Measurements from ENCODE around the gene DHCR7. TPM values are rescaled to one million over a fixed set of nuclear protein-coding genes. Genes with fewer than 3 reads are reported as not detected.

Gene DHCR7
- total and polyA plus RNA-seq, 2 donors (not counting 1 experiment from before 2014, with no cell fraction given) = 6.9 to 15.3 TPM

- Histone ChIP-seq H2AFZ (ENCODE audit: insufficient read depth, low read depth, low read length, poor library complexity, severe bottlenecking) (no peak overlapping the region), H3K36me3 (replicated peaks in 1 of 2; ENCODE audit: control extremely low read depth in 1 of 2, control insufficient read depth in 1 of 2, extremely low read depth in 1 of 2, insufficient read depth in 2 of 2, low read length in 1 of 2) (no peaks in the 10 kb centered on the region), H3K4me2 (replicated peaks; ENCODE audit: low read depth, low read length, poor library complexity, severe bottlenecking) (no peak overlapping the region), H3K4me1 (ENCODE audit: control insufficient read depth in 2 of 2, insufficient read depth in 2 of 2, low read length in 2 of 2) (peaks cover 8 to 21% of the 10 kb centered on the region in 2 donors), H4K20me1 (ENCODE audit: control insufficient read depth, insufficient read depth, low read length, poor library complexity, severe bottlenecking) (no peaks in the 10 kb centered on the region), H3K79me2 (ENCODE audit: control insufficient read depth, insufficient read depth, low read length) (no peaks in the 10 kb centered on the region), H3K9me3 (ENCODE audit: control extremely low read depth in 1 of 3, control insufficient read depth in 2 of 3, insufficient read depth in 1 of 3, low read length in 2 of 3) (no peaks in the 10 kb centered on the region), H3K27ac (ENCODE audit: low read length in 2 of 2) (no peak overlapping the region), H3K4me3 (ENCODE audit: control extremely low read depth in 1 of 5, extremely low read depth in 1 of 5, insufficient read depth in 1 of 5, low read depth in 2 of 5, low read length in 4 of 5) (no peak overlapping the region), H3K27me3 (replicated peaks in 1 of 4; ENCODE audit: control extremely low read depth in 1 of 4, control insufficient read depth in 3 of 4, insufficient read depth in 4 of 4, low read length in 3 of 4) (no peaks in the 10 kb centered on the region), H3K9ac (ENCODE audit: low read length) (no peak overlapping the region)
- WGBS (ENCODE audit: insufficient coverage) = 73% methylated on average over 2 of the region's 4 CpGs
- ChIA-PET CTCF (no interaction called here), POLR2A (no interaction called here)
- Mint-ChIP-seq H3K27me3 (no peaks in the 10 kb centered on the region), H3K9me3 (ENCODE audit: insufficient read depth) (no peaks in the 10 kb centered on the region), H3K4me3 (no peak overlapping the region), H3K4me1 (peaks cover 32% of the 10 kb centered on the region), H3K27ac (no peak overlapping the region)
- no peak for ATAC-seq (ENCODE audit: low read depth)
- TF ChIP-seq EZH2 (IDR thresholded peaks at IDR 0.05; ENCODE audit: borderline replicate concordance, insufficient read depth, low read depth, low read length, poor library complexity, severe bottlenecking) (no peak), CTCF (IDR thresholded peaks at IDR 0.05) (no peak)
- no peak for DNase-seq
- intact Hi-C loops (cut with micrococcal nuclease) = no loop called here
Measured at GRCh38 chr11:71425860-71426259, 22.3 kb downstream of the DHCR7 start.

- Mint-ChIP-seq H3K4me3 (no peak overlapping the region), H3K27ac (no peak overlapping the region), H3K4me1 (peaks cover 37% of the 10 kb centered on the region), H3K9me3 (ENCODE audit: insufficient read depth) (no peaks in the 10 kb centered on the region), H3K27me3 (no peaks in the 10 kb centered on the region)
- POLR2A ChIA-PET = no interaction called here
- no peak overlapping the region for H3K4me3 ChIP-seq (ENCODE audit: control extremely low read depth in 1 of 5, extremely low read depth in 1 of 5, insufficient read depth in 1 of 5, low read depth in 2 of 5, low read length in 4 of 5)
- no peak for DNase-seq
- H3K4me2 ChIP-seq (replicated peaks; ENCODE audit: low read depth, low read length, poor library complexity, severe bottlenecking) = no peak overlapping the region
- intact Hi-C loops (cut with micrococcal nuclease) = no loop called here
- no peak overlapping the region for H2AFZ ChIP-seq (ENCODE audit: insufficient read depth, low read depth, low read length, poor library complexity, severe bottlenecking)
- WGBS (ENCODE audit: insufficient coverage) = 90% methylated on average over 2 of the region's 2 CpGs
- H4K20me1 ChIP-seq (ENCODE audit: control insufficient read depth, insufficient read depth, low read length, poor library complexity, severe bottlenecking) = no peaks in the 10 kb centered on the region
- ATAC-seq (ENCODE audit: low read depth) = no peak
- H3K27ac ChIP-seq (ENCODE audit: low read length in 2 of 2) = no peak overlapping the region
- H3K79me2 ChIP-seq (ENCODE audit: control insufficient read depth, insufficient read depth, low read length) = no peaks in the 10 kb centered on the region
- TF ChIP-seq CTCF (IDR thresholded peaks at IDR 0.05) = no peak
- no peak for TF ChIP-seq EZH2 (IDR thresholded peaks at IDR 0.05; ENCODE audit: borderline replicate concordance, insufficient read depth, low read depth, low read length, poor library complexity, severe bottlenecking)
- H3K27me3 ChIP-seq (replicated peaks in 1 of 4; ENCODE audit: control extremely low read depth in 1 of 4, control insufficient read depth in 3 of 4, insufficient read depth in 4 of 4, low read length in 3 of 4) = no peaks in the 10 kb centered on the region
- peaks cover 10 to 22% of the 10 kb centered on the region in 2 donors for H3K4me1 ChIP-seq (ENCODE audit: control insufficient read depth in 2 of 2, insufficient read depth in 2 of 2, low read length in 2 of 2)
- no peaks in the 10 kb centered on the region for H3K36me3 ChIP-seq (replicated peaks in 1 of 2; ENCODE audit: control extremely low read depth in 1 of 2, control insufficient read depth in 1 of 2, extremely low read depth in 1 of 2, insufficient read depth in 2 of 2, low read length in 1 of 2)
- H3K9ac ChIP-seq (ENCODE audit: low read length) = no peak overlapping the region
- CTCF ChIA-PET = no interaction called here
- no peaks in the 10 kb centered on the region for H3K9me3 ChIP-seq (ENCODE audit: control extremely low read depth in 1 of 3, control insufficient read depth in 2 of 3, insufficient read depth in 1 of 3, low read length in 2 of 3)
Measured at GRCh38 chr11:71425409-71425808, 22.8 kb downstream of the DHCR7 start.
